ENCODE data around the gene RNLS. TPM values are rescaled to one million over a fixed set of nuclear protein-coding genes. Genes with fewer than 3 reads are reported as not detected.

The RNLS gene
- total RNA-seq, 2 experiments from 2014 or later: not detected

DNA sequence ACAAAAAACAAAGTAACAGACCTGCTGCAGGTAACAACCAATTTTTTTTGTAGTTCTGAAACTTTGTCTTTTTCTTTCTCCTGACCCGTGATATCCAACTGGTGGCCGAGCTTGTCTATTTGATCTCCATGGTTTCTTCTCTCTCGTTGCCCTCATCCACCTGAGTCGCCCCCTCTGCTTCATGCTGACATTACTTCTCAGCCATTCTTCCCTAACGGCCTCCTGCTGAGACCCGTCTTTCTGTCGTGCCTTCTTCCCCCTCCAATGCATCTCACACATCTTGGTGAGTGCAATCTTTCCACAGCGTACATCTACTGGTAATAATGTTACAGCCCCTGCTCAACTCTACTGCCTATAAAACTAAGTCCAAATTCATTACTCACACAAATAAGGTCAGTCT, 352.9 kb downstream of the RNLS start:
- POLR2A ChIA-PET: interaction anchor here (1.6 kb wide), 1 partner anchor 9 kb away, joined by 3 read pairs; no protein-coding TSS in a partner anchor
- Histone ChIP-seq H3K4me2 (ENCODE audit: low read length) (no peak overlapping the region), H3K36me3 (ENCODE audit: insufficient read depth, low read length) (no peaks in the 10 kb centered on the region), H3K4me1 (ENCODE audit: insufficient read depth, low read length, poor library complexity, severe bottlenecking) (no peaks in the 10 kb centered on the region), H3K27ac (ENCODE audit: low read depth, low read length, poor library complexity, severe bottlenecking) (no peak overlapping the region), H3K9me2 (ENCODE audit: insufficient read depth, low read length) (no peaks in the 10 kb centered on the region), H2AFZ (ENCODE audit: low read length) (no peak overlapping the region), H3K79me2 (ENCODE audit: insufficient read depth, low read depth, low read length) (no peaks in the 10 kb centered on the region), H3K4me3 (ENCODE audit: low read depth, low read length, poor library complexity, severe bottlenecking) (no peak overlapping the region), H4K20me1 (ENCODE audit: insufficient read depth, low read length) (no peaks in the 10 kb centered on the region), H3K9me3 (ENCODE audit: low read length) (no peaks in the 10 kb centered on the region)
- DNase-seq (ENCODE audit: low spot score): no peak
- CTCF ChIA-PET (ENCODE audit: unreplicated experiment): no interaction called here
- intact Hi-C loops (cut with micrococcal nuclease; ENCODE audit: unreplicated experiment): no loop called here
- TF ChIP-seq, protein P1, sequence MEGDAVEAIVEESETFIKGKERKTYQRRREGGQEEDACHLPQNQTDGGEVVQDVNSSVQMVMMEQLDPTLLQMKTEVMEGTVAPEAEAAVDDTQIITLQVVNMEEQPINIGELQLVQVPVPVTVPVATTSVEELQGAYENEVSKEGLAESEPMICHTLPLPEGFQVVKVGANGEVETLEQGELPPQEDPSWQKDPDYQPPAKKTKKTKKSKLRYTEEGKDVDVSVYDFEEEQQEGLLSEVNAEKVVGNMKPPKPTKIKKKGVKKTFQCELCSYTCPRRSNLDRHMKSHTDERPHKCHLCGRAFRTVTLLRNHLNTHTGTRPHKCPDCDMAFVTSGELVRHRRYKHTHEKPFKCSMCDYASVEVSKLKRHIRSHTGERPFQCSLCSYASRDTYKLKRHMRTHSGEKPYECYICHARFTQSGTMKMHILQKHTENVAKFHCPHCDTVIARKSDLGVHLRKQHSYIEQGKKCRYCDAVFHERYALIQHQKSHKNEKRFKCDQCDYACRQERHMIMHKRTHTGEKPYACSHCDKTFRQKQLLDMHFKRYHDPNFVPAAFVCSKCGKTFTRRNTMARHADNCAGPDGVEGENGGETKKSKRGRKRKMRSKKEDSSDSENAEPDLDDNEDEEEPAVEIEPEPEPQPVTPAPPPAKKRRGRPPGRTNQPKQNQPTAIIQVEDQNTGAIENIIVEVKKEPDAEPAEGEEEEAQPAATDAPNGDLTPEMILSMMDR (conservative IDR thresholded peaks at IDR 0.05; ENCODE audit: low read length): no peak
- no peak for TF ChIP-seq EZH2phosphoT487 (IDR thresholded peaks at IDR 0.05; ENCODE audit: borderline replicate concordance, low read depth, low read length)
- BruUV-seq (replicated peaks): no TSS peak

DNA sequence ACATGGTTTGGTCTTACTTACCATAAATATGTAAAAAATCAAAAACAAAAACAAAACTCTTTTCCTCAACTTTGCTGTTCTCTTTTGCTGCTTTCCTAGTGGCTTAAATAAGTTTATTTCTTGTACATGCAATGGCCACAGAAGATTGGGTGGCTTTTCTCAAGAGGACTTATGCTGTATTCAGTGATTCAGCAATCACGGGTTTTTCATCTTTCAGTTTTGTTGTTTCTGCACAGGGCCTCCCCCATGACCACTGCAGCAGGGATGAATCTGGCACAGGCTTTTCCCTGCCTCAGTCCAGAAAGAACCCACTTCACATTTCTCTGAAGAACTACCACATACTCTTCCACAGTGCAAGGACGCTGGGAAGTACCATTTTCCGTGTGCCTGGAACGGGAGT, 355.0 kb downstream of the RNLS start:
- Histone ChIP-seq H3K9me3 (ENCODE audit: low read length) (no peaks in the 10 kb centered on the region), H3K4me2 (ENCODE audit: low read length) (no peak overlapping the region), H3K4me1 (ENCODE audit: insufficient read depth, low read length, poor library complexity, severe bottlenecking) (no peaks in the 10 kb centered on the region), H3K4me3 (ENCODE audit: low read depth, low read length, poor library complexity, severe bottlenecking) (no peak overlapping the region), H3K36me3 (ENCODE audit: insufficient read depth, low read length) (no peaks in the 10 kb centered on the region), H3K27ac (ENCODE audit: low read depth, low read length, poor library complexity, severe bottlenecking) (no peak overlapping the region), H3K79me2 (ENCODE audit: insufficient read depth, low read depth, low read length) (no peaks in the 10 kb centered on the region), H4K20me1 (ENCODE audit: insufficient read depth, low read length) (no peaks in the 10 kb centered on the region), H3K9me2 (ENCODE audit: insufficient read depth, low read length) (no peaks in the 10 kb centered on the region), H2AFZ (ENCODE audit: low read length) (no peak overlapping the region)
- TF ChIP-seq, protein P1 (conservative IDR thresholded peaks at IDR 0.05; ENCODE audit: low read length): no peak
- no peak for TF ChIP-seq EZH2phosphoT487 (IDR thresholded peaks at IDR 0.05; ENCODE audit: borderline replicate concordance, low read depth, low read length)
- no peak for DNase-seq (ENCODE audit: low spot score)
- no TSS peak for BruUV-seq (replicated peaks)
- intact Hi-C loops (cut with micrococcal nuclease; ENCODE audit: unreplicated experiment): no loop called here
- POLR2A ChIA-PET: no interaction called here
- CTCF ChIA-PET (ENCODE audit: unreplicated experiment): no interaction called here

DNA sequence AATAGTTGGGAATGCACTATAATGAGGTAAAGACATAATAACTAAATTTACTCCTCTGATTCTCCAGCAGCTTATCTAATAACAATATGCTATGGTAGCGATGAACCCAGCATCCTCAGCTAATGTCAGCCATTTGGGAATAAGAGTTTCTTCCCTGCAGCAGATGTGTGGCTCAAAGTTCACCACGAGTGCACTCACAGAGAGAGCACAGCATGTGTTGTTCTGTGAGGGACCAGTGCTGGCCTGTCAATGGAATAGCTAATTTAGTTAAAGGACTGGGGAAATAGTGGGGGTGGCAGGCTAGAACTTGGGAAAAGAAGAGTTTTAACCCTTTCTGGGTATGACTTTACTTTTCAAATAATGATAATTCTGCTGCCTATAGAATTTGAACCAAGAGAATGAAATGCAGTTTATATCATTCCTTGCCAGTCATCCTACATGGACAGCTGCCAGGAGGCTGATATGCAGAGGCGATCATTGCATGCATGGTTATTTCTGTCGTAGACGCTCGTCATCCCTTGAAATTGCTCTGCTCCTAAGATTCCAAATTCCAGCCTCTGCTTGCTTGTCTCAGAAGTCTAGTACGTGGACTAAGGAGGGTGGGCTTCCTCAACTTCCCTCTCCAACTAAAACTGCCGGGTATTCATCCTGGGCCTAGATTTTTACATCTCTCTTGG, 355.6 kb downstream of the RNLS start:
- ChIA-PET CTCF (ENCODE audit: unreplicated experiment) (no interaction called here), POLR2A (interaction anchor here (0.7 to 1.0 kb wide), 2 partner anchors 13 to 120 kb away, joined by 3 to 6 read pairs; no protein-coding TSS in a partner anchor)
- no peaks in the 10 kb centered on the region for H3K79me2 ChIP-seq (ENCODE audit: insufficient read depth, low read depth, low read length)
- H3K36me3 ChIP-seq (ENCODE audit: insufficient read depth, low read length): no peaks in the 10 kb centered on the region
- intact Hi-C loops (cut with micrococcal nuclease; ENCODE audit: unreplicated experiment): no loop called here
- H2AFZ ChIP-seq (ENCODE audit: low read length): no peak overlapping the region
- H3K4me3 ChIP-seq (ENCODE audit: low read depth, low read length, poor library complexity, severe bottlenecking): no peak overlapping the region
- no peak overlapping the region for H3K4me2 ChIP-seq (ENCODE audit: low read length)
- H3K27ac ChIP-seq (ENCODE audit: low read depth, low read length, poor library complexity, severe bottlenecking): no peak overlapping the region
- no peak for DNase-seq (ENCODE audit: low spot score)
- no peaks in the 10 kb centered on the region for H3K9me3 ChIP-seq (ENCODE audit: low read length)
- TF ChIP-seq, protein P1 (conservative IDR thresholded peaks at IDR 0.05; ENCODE audit: low read length): no peak
- TF ChIP-seq EZH2phosphoT487 (IDR thresholded peaks at IDR 0.05; ENCODE audit: borderline replicate concordance, low read depth, low read length): no peak
- no TSS peak for BruUV-seq (replicated peaks)
- H4K20me1 ChIP-seq (ENCODE audit: insufficient read depth, low read length): no peaks in the 10 kb centered on the region
- no peaks in the 10 kb centered on the region for H3K4me1 ChIP-seq (ENCODE audit: insufficient read depth, low read length, poor library complexity, severe bottlenecking)
- no peaks in the 10 kb centered on the region for H3K9me2 ChIP-seq (ENCODE audit: insufficient read depth, low read length)

Measured in OCI-LY7 (cell line).